DOHH2 (cell line): ENCODE data around the gene ZNF76.

Source experiments
- H3F3A ChIP-seq: fragments of 200-600 bp; sonication (generic), shearing (Covaris generic); 2 replicates; pipeline ENCODE4 v1.6.0; 2016; ENCODE audit warnings: antibody characterized with exemption, mild to moderate bottlenecking; ENCODE audit not compliant: control insufficient read depth, insufficient read depth
- H3K27ac ChIP-seq: fragments of 200-600 bp; sonication (generic); 2 replicates; pipeline ENCODE4 v1.5.1; 2014; ENCODE audit warnings: low read depth, mild to moderate bottlenecking, low read length, moderate library complexity
- H3K27me3 ChIP-seq: fragments of 200-600 bp; sonication (generic); 2 replicates; pipeline ENCODE4 v1.6.1; 2014; ENCODE audit warnings: mild to moderate bottlenecking, low read length, mixed read lengths; ENCODE audit not compliant: control insufficient read depth
- H3K36me3 ChIP-seq: fragments of 200-600 bp; sonication (generic); 2 replicates; pipeline ENCODE4 v1.6.1; 2014; ENCODE audit warnings: mild to moderate bottlenecking, low read length, moderate library complexity, mixed read lengths; ENCODE audit not compliant: control insufficient read depth
- H3K4me1 ChIP-seq: fragments of 200-600 bp; sonication (generic); 2 replicates; pipeline ENCODE4 v1.6.1; 2014; ENCODE audit warnings: mild to moderate bottlenecking, low read length, mixed read lengths; ENCODE audit not compliant: control insufficient read depth
- H3K4me2 ChIP-seq: fragments of 200-600 bp; sonication (generic); 2 replicates; pipeline ENCODE4 v1.6.0; 2014; ENCODE audit warnings: mild to moderate bottlenecking, low read length, moderate library complexity
- H3K4me3 ChIP-seq: fragments of 200-600 bp; sonication (generic); 2 replicates; pipeline ENCODE4 v1.5.1; 2014; ENCODE audit warnings: mild to moderate bottlenecking, low read length, mixed read lengths
- H3K79me2 ChIP-seq: fragments of 200-600 bp; sonication (generic); 2 replicates; pipeline ENCODE4 v1.6.1; 2014; ENCODE audit warnings: mild to moderate bottlenecking, low read length, mixed read lengths; ENCODE audit not compliant: control insufficient read depth
- H3K9me2 ChIP-seq: fragments of 200-600 bp; sonication (generic); replicated peaks from 2 replicates; pipeline ENCODE4 v1.6.1; 2014; ENCODE audit warnings: mild to moderate bottlenecking, low read length, mixed read lengths; ENCODE audit not compliant: control insufficient read depth
- H3K9me3 ChIP-seq: fragments of 200-600 bp; sonication (generic); 2 replicates; pipeline ENCODE4 v1.6.1; 2014; ENCODE audit warnings: antibody characterized with exemption, low read length, mixed read lengths; ENCODE audit not compliant: control insufficient read depth, insufficient read depth
- H4K20me1 ChIP-seq: fragments of 200-600 bp; sonication (generic); 2 replicates; pipeline ENCODE4 v1.6.0; 2014; ENCODE audit warnings: low read depth, mild to moderate bottlenecking, antibody characterized with exemption, low read length, moderate library complexity; ENCODE audit not compliant: control insufficient read depth, insufficient read depth
- CTCF ChIP-seq: fragments of 200-600 bp; sonication (generic); IDR thresholded peaks from one replicate; pipeline ENCODE4 v1.5.1; 2014; ENCODE audit warnings: antibody characterized with exemption, mild to moderate bottlenecking, low read depth, low read length; ENCODE audit not compliant: poor library complexity, severe bottlenecking
- EZH2phosphoT487 ChIP-seq: fragments of 200-600 bp; sonication (generic); IDR thresholded peaks from 2 replicates; pipeline ENCODE4 v1.6.1; 2017; ENCODE audit warnings: borderline replicate concordance, mild to moderate bottlenecking, antibody characterized with exemption, low read length, moderate library complexity, mixed read lengths

The ZNF76 gene

GRCh38 chr6:35278708-35279107 is 19.2 kb downstream of the ZNF76 start:
- Histone ChIP-seq H3K36me3 (peaks cover 11% of the 10 kb centered on the region; the same call in 1 of the 2 replicates), H4K20me1 (no peaks in the 10 kb centered on the region), H3K4me2 (no peak overlapping the region), H3K79me2 (no peaks in the 10 kb centered on the region), H3K4me3 (no peak overlapping the region), H3K9me2 (no peaks in the 10 kb centered on the region), H3K27ac (no peak overlapping the region), H3K27me3 (no peaks in the 10 kb centered on the region), H3K4me1 (no peaks in the 10 kb centered on the region), H3F3A (no peaks in the 10 kb centered on the region), H3K9me3 (no peaks in the 10 kb centered on the region)
- TF ChIP-seq CTCF (no peak), EZH2phosphoT487 (no peak)

- Histone ChIP-seq H3K9me2 (no peaks in the 10 kb centered on the region), H3K9me3 (no peaks in the 10 kb centered on the region), H3K36me3 (peaks cover 22% of the 10 kb centered on the region), H3K4me1 (no peaks in the 10 kb centered on the region), H3K27ac (no peak overlapping the region), H3K4me2 (no peak overlapping the region), H3K4me3 (no peak overlapping the region), H4K20me1 (no peaks in the 10 kb centered on the region), H3K27me3 (no peaks in the 10 kb centered on the region), H3F3A (no peaks in the 10 kb centered on the region), H3K79me2 (no peaks in the 10 kb centered on the region)
- TF ChIP-seq EZH2phosphoT487 (no peak), CTCF (no peak)
Measured at GRCh38 chr6:35280903-35281302, 21.4 kb downstream of the ZNF76 start.

- H3F3A ChIP-seq: no peaks in the 10 kb centered on the region
- H3K4me3 ChIP-seq: no peak overlapping the region
- no peaks in the 10 kb centered on the region for H3K9me3 ChIP-seq
- H3K36me3 ChIP-seq: peaks cover 31% of the 10 kb centered on the region
- H3K27me3 ChIP-seq: no peaks in the 10 kb centered on the region
- no peaks in the 10 kb centered on the region for H3K9me2 ChIP-seq
- no peaks in the 10 kb centered on the region for H4K20me1 ChIP-seq
- H3K27ac ChIP-seq: no peak overlapping the region
- no peaks in the 10 kb centered on the region for H3K4me1 ChIP-seq
- no peaks in the 10 kb centered on the region for H3K79me2 ChIP-seq
- H3K4me2 ChIP-seq: no peak overlapping the region
- TF ChIP-seq CTCF (no peak), EZH2phosphoT487 (no peak)
Measured at GRCh38 chr6:35282472-35282871, 22.9 kb downstream of the ZNF76 start.

GRCh38 chr6:35283361-35283760 is 23.8 kb downstream of the ZNF76 start:
- no peaks in the 10 kb centered on the region for H3K27me3 ChIP-seq

More at GRCh38 chr6:35283361-35283760, 23.8 kb downstream of the ZNF76 start:
- H3K4me1 ChIP-seq: no peaks in the 10 kb centered on the region
- no peaks in the 10 kb centered on the region for H3K9me2 ChIP-seq
- no peaks in the 10 kb centered on the region for H3K9me3 ChIP-seq
- H3K36me3 ChIP-seq: peaks cover 40% of the 10 kb centered on the region
- TF ChIP-seq CTCF: no peak
- no peak for TF ChIP-seq EZH2phosphoT487
- no peak overlapping the region for H3K4me3 ChIP-seq
- H3K27ac ChIP-seq: no peak overlapping the region
- H3K79me2 ChIP-seq: no peaks in the 10 kb centered on the region
- no peaks in the 10 kb centered on the region for H3F3A ChIP-seq
- no peaks in the 10 kb centered on the region for H4K20me1 ChIP-seq
- H3K4me2 ChIP-seq: no peak overlapping the region
